HG03469 (cell line): ENCODE results near the gene ATP10A.

ENCODE experiments used
- ATAC-seq: cut with Tn5 transposase; IDR thresholded peaks from one replicate; pipeline ENCODE4 v1.9.1; 2021; ENCODE audit warnings: mild to moderate bottlenecking, moderate library complexity, moderate number of reproducible peaks; ENCODE audit not compliant: unreplicated experiment

ATP10A gene

DNA sequence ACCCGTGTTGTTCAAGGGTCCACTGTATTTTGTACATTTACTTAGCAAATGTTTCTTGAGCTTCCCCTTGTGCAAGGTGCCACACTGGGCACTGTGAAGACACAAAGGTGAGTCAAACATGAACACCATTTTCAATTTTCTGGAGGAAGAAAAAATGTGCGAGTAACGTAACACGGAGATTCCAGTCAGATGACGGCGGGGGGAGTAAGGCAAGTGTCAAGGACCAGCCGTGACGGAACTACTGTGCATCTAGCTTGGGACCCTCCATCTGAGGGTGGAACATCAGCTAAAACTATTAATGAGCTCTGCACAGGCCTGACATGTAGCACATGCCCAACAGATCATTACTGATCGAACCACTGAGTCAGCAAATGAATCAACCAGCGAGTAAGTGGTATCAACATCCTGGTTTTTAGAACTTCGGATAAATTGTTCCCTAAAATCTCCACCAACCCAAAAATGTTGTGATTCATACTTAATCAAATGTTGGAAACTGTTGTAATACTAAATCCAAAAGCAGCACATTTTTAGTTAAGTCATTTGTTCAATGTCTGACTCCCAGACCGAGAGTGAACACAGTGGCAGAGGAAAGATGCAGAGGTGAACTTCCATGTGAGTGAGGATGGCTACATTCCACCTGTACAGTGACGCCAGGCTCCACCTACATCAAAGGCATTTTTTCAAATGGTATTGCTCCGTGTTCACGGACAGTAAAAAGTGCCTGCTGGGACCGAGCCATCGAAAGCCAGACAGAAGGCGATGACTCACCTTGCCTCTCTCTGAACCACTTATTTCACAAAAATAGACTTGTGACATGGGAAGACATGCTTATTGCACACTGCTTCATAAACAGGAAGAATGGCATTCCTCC is 172.2 kb downstream of the ATP10A start:
- ATAC-seq, result no peak

DNA sequence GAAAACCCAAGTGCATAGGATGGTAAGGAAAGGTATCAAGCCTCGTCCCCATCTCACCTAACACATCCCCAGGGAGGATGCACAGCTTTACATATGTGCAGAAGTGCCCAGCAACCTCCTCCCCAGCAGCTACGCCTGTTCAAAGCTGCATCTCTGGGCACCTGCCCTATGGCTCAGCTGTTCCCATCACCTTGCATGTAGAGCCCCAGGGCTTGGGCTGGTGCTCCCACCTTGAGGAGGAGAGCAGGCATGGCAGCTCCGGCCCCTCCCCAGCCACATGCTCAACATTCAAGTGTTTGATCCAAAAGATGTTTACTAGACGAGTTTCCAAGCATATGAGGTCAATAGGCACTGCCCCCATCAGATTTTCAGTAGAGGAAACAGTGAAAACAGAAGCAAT is 173.5 kb downstream of the ATP10A start:
- ATAC-seq, result no peak

DNA sequence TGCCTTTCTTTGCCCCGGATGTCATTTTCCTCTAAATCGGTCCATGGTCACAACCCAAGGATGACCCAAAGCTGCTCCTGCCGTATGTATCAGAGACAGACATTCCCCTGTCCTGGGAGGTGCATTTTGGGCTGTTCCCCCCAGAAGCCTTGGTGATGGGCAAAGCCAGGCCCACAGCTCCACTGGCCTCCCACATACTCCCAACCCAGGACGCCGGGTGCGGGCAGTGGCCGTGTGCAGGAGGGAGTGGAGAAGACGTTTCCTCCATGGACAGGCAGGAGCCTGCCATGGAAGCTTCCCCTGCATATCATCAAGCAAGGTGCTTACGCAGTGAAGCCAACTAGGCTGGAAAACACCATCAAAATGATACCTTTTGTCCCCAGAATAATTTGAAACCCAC is 175.0 kb downstream of the ATP10A start:
- no peak for ATAC-seq

DNA sequence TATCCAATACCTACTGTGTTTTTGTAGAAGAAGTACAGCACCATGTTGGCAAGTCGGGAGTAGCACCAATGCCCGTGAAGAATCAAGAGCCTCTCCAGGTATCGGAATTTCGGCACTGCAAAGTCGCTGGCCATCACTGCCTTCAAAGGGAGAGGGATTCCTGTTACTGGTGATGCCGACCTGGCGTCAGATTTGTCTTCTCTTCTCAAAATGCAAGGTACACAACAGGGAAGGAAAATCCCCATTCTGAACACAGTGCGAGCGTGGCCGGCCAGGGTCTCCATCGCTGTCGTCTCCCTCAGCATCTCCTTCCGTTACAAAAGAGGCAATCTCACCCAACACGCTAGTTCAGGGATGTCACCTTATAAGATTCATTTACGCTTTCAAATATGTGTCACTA is 175.4 kb downstream of the ATP10A start:
- ATAC-seq, result no peak

DNA sequence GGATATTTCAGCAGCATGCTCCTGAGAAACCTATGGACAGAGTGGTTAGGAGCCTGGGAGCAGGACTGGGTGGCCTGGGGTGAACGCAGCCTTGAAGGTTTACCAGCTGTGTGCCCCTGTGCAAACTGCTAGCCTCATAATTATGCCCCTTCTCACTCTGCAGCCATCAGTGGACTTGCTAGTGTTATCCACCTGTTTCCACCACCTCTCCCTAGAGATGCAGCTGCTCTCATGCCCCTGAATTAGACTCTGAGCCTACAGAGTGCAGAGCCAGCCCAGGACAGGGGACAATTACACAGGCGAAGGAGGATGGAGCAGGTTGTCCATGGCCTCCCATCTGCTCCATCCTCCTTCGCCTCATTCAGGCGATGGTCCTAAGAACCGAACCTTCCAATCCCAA is 175.9 kb downstream of the ATP10A start:
- ATAC-seq, result no peak

DNA sequence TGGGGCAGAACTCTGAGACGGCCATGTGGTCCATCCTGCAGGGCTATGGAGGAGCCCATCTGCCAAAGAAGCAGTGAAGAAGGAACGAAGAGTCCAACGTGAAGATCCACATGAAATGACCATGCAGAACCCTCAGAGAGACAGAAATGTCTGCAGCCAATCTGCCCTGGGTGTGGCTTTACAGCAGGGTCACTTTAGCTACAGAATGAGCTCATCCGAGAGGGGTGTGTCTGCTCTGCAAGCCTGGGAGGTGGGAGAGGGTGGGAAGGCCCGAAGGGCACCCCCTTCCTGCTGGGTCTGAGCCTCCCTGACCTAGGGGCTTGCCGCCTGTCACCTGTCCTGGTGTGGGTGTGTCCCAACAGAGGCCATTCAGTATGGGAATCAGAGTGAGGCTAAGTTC is 176.3 kb downstream of the ATP10A start:
- no peak for ATAC-seq

DNA sequence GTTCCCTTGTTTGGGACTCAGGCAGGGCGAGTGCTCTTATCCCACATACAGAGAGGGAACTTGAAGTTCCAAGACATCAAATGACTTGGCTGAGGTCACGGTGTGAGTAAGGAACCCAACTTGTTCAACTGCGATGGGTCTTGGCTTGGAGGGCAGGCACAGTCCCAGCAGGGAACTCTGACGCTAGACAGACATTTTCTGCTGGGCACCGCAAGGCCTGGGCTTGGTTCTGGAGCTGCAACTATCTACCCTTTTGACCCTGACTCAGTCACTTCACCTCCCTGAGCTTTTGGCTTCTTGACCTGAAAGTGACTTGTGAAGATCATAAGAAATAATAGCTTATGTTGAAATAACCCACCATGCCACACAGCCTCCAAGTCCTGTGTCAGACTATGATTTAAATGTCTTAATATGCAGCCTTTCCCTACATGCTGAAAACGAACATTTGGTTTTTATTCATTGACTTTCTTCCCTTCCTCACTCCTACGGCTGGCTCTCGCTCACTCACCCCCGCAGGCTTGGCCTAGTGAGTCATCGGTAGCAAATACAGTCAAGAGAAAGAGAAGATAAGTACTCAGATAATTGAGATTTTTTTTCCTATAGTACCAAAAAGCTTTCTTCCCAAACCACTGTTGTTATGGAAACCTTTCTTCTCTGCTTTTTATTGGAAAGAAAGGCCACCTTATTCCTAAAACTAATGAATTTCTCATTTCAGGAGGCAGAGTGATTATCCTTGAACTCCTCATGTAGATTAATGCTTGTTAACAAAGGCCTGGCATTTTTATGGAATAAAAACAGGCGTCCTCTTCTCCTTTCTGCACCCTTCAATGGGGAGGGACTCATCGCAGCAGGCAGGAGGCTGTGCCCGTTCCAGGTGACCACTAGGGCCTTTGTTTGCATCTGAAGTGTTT is 178.4 kb downstream of the ATP10A start:
- no peak for ATAC-seq

DNA sequence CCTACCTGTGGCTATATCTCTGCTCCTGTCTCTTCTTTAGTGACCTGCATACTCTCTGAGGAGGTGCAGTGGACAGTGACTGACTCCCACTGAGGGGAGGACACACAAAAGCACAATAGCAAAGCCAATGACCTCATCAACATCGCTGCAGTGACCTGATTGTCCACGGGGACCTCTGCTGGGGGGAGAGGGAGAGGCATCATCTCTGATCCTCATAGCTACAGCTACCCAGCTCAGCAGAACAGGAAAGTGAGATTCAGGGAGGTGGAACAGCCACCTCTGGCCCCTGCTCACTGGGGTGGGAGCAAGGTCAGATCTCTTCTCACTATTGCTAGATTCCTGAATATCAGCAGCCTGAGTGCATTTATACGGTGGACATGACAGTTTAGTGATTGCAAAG is 179.2 kb downstream of the ATP10A start:
- no peak for ATAC-seq

DNA sequence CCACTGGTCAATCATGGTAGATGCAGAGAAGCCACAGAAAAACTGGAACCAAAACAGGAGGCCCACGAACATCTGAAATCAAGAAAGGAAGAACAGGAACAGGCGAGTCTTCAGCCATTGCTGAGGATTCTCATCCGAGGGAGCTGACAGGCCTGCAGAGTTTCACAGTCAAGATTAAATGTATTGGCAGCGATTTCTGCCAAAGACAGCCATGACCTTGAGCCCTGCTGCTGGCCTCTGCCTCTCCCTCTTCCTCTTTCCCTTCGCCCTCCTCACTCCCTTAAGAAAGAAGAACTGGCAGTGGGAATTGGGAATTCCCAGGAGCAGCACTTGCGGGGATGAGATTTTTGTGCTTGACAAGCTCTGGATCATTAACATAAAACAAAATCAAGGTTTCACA is 179.7 kb downstream of the ATP10A start:
- ATAC-seq, result no peak

DNA sequence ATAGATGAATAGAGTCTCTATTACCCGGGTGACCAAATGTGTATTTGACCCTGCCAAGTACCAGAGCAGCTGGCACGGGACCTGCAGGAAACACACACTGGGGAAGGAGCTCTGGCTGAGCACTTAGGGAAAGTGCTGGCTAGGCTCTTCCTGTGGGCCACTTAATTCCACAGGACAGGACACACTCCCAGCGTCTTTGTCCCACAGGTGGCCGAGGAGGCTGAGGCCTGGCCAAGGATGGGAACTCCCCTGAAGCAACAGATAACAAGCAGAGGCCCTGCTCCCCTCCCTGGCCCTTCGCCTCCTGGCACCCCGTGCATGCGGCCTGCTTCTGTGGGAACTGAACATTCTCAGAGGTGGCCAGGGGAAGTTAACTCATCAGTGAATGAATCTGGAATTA is 180.8 kb downstream of the ATP10A start:
- ATAC-seq, result no peak

DNA sequence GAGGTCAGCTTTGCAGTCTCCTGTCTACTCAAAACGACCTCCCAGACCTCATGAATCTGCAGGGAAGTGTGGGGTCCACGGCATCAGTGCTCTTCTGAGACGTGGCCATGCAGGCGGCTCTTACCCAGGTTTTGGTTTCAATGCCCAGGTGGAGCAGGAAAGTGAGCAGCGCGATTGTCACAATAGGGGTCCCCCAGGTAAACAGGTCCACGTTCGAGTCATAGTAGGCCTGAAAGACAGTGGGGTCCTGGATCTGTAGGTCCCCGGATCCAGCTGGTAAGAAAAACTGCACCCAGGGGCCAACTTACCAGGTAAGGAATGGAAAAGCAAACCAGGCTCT is 182.5 kb downstream of the ATP10A start:
- no peak for ATAC-seq

DNA sequence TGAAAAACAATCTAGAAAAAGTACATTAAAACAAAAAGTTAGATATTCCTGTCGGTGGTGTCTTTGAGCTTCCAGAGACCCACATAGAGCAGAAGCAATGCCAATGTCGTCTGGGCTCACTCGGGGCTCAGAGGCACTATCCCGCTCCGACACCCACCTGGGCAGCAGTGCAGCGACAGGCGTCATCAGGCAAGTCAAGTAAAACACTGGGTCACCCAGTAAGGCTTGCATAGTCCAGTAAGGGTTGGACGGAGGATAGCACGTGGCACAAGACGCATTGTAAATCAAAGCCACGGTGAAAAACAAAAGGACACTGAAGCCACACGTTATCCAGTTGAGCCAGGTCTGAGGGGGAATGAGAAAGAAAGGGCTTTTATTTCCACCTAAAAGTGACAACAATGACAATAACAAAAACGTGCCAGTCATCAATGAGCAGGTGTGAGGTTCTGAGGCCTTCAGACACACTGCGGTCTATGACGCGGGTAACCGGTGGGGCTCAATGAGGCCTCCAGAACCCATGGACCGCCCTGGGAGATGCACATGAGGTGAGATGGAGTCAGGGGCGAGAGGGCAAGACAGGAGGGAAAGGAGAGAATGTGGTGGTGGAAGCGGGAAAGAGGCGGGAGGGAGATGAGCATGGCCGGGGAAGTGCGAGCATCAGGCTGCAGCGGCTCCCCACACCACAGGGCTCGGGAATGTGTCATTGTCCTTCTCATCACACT is 183.0 kb downstream of the ATP10A start:
- no peak for ATAC-seq

DNA sequence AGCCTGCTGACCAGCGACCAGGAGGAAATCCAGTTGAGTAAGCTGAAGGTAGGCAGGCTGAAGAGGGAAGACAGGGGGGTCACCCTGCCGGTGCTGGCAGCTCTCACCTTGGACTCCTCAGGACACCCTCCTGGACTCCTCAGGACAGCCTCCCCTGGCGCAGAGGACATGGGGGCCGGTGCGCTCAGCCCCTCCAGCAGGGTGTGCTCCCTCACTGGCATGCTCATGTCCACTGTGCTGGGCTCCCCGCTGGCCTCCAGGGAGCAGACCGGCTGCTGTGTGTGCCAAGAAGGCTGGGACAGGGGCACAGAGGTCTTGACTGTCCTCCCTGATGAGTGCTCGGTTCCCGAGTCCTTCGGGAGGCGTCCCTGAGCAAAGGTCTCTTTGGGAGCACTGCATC is 183.6 kb downstream of the ATP10A start:
- ATAC-seq, result no peak

DNA sequence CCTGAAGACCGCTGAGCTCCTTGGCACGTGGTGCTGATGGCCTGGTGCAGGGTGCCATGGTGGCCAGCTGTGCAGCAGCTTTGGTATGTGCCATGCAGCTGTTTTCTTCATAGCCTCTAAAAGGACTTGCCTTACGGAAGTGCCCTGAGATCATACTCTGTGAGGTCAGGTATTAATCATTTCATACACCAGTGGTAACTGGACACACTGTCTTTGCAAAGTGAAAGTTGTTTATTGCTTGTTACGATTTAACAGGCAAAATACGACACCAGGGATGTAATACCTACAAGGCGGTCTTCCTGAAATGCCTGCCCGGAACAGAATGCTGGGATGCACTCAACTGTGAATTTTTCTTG is 184.6 kb downstream of the ATP10A start:
- no peak for ATAC-seq

DNA sequence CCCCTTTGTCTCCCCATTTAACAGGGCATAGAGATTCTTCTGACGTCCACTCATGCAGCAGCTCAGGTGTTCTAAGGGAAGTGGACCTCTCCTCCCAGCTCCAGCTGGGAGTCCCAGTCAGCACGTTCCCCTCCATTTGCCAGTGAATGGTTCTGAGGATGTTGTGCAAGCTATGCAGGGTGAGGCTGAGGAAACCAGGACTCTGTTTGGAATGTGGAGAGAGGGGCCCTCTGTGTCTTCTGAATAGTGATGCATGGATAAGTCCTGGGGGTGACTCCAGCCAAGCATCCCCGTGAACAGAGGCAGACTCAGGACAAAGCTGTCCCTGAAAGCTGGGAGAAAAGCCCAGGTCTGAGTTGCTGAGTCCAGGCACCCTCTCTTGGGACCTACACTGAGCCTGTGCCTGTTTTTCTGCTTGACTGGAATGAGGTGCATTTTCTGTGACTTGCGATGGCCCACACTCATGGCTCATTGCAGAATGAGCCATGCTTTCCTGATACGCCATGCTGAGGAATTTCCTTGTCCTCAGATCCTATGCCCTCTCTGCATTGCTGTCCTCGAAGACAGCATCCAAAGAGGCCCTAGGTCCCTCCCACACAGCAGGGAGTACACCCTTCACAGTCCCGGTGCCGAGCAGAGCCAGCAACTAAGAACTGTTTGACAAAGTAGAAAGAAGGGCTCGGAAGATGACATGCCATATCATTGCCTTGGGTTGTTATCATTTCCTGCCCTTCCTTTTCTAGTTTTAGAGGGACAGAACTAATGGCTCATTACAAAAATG is 185.2 kb downstream of the ATP10A start:
- ATAC-seq, result no peak

DNA sequence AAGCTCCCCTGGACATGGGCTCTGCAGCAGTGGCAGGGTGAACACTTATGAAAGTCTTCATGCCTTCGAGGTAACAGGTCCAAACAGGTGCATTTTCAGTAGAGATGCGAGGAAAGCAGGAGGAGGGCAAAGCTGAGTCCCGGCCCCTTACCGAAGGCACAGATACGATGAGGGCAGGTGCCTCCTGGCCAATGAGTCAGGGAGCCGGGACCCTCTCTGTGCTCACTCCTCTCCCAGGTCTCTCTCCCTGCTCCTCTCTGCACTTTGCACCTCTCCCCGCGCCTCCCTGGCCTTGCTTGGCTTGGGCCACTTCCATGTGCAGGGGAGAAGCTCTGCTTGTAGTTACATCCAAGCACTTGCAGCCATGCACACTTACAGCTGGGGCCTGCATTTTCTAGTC is 187.1 kb downstream of the ATP10A start:
- ATAC-seq, result no peak

DNA sequence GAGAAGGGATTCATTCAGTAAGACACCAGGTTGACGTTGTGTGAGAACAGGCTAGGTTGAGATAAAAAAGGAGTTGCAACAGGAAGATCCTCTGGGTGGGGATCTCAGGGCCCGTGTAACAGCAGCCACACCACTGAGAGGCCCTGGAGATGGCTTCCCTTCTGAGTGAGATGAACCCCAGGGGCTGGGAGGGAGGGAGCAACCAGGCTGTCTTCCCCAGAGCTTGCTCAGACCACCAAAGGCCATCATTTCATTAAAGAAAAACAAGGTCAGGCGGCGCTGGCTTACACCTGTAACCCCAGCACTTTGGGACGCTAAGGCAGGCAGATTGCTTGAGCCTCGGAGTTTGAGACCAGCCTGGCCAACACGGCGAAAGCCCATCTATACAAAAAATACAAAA is 187.7 kb downstream of the ATP10A start:
- ATAC-seq, result no peak

DNA sequence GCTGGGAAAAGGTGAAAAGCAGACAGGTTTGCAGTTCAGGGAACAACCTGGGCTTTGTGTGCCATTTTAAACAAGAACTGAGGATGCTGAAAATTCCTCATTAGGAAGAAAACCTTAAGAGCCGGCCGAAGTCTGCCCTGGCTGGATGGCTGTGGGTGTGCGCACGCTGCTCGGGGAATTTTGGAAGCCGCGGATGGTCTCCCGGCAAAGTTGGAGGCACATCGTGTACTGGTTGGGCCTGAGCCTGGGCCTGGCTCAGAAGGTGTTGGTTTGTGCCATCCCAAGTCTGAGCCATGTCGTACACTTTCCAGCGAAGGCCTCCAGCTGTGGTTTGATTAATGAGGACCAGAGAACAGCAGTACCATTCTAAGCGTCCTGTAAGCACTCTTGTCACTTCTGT is 188.2 kb downstream of the ATP10A start:
- ATAC-seq, result no peak

DNA sequence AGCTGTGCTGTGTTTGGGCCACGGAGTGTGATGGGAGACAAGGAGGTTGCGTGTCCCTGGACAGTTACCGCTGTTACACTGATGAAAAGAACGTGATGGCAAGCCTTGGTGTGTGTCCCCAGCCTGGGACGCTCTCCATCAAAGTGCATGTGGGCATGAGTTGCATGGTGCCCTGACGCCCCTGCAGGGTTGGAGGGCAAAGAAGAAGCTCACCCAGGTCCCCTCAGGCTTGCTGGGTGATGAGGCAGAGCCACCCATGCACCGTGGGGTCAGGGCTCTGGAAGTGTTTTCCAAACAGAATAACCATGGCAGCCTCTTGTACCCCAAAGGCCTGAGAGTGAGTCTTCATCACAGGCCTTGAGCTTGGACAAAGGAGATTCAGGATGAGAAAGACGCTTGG is 189.2 kb downstream of the ATP10A start:
- ATAC-seq, result no peak

DNA sequence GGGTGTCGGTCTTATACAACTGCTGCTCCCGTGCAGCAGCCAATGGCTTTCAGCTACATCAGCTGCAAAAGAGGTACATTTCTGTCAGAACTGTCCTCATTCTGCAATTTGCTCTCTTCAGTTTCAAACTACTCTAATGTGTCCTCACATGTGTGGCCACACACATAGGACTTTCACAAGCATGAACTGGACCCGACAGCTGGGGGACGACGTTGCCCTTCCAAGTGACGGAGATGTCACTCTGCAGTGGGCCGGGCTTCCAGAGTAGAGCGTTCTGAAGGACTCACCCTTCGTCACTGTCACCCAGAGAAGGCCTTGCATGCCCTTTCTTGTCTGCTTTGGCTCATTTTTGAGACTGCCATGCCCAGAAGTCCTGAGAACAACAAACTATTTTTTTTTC is 189.8 kb downstream of the ATP10A start:
- no peak for ATAC-seq

DNA sequence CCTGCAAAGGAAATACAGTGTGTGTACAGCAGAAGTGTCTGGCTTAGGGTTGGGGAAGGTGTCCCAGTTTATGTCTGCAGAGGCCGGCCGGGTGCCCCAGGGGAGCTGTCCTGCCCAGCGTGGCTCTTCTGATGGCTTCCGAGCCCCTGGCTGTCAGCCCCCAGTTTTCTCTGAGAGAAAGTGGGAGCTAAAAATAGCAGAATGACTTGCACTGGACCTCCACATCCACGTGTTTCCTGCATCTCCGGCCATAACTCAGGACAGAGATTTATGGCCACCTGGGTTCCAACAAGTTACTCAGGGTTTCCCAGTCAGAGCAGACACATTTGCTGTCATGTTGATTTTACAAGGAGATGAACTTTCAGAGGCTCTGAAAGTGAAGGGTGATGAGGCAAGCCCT is 192.0 kb downstream of the ATP10A start:
- ATAC-seq, result no peak
